UCSD-AML1 (cell line): ENCODE measurements around the gene SORCS2.

Experiments
- DNase-seq: peaks from one replicate; lab custom pipeline; 2025; ENCODE audit not compliant: unreplicated experiment; lab: John Stamatoyannopoulos, UW

SORCS2 gene

DNA sequence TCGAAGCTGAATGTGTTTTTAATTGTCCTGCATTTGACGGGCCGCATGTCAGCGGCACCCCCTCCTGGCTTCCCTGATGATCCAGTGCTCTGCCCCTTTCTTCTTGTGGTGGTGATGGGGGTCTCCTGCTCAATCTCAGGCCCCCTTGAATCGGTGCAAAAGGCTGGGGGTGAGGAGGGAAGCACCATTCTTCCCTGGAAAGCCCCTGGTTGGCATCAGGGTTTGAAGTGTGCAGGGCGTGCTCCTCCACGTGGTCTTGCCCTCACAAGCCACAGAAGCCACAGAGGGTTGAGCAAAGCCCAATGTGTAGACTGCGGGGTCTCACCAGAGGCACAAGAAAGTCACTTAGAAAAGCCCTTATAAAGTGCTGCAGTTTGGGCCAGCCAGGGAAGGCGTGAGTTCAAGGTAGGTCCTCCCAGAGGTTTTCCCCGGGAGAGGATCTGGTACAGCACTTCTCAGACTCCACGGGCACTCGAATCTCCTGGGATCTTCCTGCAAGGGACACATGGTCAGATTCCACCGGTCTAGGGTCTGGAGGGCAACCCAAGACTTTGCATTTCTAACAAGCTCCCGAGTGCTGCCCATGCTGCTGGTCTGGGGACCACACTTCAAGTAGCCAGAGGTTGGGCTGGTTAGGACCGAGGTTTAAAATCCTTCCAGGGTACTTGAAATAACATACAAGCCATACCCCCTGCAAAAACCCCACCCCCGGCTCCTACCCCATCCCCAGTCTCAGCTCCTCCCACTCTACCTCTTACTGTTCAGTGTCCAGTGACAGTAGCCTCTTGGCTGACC, 207.3 kb downstream of the SORCS2 start:
- no peak for DNase-seq

DNA sequence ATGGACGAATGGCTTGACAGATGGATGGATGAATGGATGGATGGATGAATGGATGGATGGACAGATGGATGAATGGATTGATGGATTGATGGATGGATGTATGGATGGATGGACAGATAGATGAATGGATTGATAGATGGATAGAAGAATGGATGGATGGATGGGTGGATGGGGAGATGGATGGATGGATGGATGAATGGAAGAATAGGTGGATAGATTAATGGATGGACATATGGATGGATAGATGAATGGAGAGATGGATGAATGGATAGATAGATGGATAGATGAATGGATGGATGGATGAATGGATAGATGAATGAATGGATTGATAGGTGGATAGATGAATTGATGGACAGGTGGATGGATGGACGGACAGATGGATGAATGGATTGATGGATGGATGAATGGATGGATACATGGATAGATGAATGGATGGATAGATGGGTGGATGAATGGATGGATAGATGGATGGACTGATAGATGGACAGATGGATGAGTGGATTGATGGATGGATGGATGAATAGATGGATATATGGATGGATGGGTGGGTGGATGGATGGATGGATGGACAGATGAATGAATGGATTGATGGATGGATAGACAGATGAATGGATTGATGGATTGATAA, 208.4 kb downstream of the SORCS2 start:
- no peak for DNase-seq

DNA sequence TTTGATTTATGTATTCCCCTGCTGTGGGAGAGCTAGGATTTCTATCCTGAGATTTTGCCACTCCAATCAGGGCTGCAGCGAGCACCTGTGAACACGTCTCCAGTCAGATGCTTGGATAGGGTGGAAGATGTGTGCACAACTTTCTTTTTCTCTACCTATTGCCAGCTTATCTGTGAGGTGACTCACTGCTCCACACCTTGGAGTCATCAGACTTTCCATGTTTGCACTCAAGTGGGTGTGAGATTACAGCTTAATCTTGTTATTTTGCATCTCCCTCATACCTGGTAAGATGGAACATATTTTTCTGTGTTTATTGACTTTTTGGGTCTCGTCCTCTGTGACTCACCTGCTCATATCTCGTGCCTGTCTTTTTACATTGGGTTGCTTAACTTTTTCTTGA, 210.2 kb downstream of the SORCS2 start:
- DNase-seq, result no peak

DNA sequence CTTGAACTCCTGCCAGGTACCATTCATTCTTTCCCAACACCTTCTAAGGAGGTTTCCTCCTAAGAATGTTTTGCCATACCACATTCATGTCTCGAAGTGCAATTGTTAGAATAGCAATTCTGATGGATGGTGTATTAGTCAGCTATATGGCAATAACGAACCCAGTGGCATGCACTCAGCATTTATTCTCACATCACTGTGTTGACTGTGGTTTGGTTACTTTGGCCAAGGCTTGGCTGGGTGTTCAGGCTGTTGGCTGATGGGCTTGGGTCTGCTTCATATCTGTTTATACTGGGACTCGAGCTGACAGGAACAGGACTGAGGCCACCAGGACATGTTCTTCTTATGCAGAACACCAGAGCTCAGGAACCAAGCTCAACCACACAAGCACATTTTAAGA, 210.7 kb downstream of the SORCS2 start:
- DNase-seq, result no peak

DNA sequence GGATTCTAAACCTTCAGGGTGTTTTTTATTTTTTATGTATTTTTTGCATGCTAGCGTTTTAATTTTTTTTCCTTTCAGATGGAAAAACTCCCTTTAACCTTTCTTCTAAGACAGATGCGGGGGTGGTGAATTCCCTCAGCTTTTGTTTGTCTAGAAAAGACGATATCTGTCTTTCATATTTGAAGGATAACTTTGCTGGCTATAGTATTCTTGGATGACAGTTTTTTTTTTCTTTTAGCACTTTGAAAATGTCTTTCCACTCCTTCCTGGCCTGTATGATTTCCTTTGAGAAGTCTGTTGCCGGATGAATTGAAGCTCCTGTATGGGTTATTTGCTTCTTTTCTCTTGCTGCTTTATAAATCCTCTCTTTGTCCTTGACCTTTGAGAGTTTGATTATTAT, 215.8 kb downstream of the SORCS2 start:
- no peak for DNase-seq

DNA sequence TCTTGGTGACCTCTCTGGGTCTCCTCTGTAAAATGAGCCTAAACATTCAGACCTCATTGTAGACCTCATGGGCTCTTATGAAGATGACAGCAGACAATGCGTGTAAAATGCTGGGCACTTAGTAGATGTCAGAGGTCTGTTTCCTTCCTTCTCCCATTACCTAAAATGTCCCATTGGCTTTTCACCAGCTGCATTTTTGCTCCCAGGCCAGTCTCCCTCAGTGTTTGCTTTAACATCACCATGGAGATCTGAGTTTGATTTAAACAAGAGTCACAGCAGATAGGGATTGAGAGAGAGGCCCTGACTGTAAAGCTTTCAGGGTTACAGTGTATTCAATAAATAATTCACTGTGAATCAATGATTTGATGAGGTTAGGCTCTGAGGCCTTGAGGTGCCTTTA, 218.1 kb downstream of the SORCS2 start:
- no peak for DNase-seq

- DNase-seq, result no peak
Measured at GRCh38 chr4:7411491-7411890, 219.2 kb downstream of the SORCS2 start.

DNA sequence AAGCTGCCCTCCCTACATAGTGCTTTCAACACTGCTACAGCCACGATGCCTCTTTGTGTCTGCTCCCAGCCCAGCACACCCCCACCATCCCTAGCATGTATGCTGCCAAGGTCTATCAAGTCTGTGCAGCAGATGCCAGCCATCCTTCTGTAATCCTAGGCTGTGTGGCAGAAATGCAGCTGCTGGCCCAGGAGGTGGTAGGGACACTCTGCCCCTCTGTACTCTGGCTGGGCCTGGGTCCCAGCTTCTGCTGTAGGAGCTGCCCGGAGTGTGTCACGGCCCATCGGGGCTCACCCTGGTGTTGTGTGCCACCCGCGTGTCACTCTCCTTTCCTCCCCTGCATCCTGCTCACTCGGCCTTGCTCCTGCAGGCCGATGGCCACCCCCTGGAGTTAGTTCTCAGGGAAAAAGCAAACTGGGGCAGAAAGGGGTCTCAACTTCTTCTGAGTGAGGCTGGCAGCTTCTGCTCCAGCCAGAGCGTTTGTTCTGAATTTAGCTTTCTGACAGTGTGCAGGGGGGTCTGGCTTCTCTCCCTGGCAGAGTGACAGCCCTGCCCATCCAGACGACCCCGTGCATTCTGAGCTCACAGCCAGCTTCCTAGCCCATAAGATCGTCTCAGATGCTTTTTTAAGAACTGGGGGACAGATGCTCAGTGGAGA, 219.7 kb downstream of the SORCS2 start:
- no peak for DNase-seq

DNA sequence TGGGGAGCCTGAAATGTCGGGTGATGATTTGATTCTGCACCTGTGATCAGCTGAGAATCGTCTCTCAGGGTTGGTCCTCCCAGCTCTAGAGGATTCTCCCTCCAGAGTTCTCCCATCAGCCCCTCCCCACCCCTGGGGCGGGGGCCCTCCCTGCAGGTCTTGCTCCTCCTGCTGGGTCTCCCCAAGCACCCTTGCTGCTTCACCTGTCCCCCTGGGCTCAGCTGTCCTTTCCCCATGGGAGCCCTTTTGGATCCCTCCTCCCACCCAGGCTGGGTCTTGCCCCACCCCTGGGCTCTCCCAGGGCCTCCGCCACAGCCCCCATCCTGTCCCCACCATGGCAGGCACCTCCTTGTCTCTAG, 220.2 kb downstream of the SORCS2 start:
- DNase-seq, result no peak

DNA sequence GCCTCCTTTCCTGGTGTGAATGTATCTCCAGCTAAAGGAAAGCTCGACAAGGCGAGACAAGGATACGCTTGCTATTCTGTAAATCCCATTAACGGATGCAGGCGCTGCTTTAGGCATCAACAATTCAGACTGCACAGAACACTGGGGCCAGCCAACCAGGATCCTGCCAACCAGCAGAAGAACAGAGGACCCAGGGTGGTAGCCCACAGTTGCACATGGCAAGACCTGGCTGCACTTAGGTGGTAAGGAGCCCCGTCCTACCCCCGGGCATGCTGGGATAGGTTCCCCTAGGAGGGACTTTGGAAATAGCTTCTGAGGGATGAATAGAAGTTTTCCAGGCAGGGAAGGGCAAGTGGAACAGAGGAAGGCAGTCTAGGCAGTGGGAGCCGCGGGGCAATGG, 221.7 kb downstream of the SORCS2 start:
- no peak for DNase-seq

DNA sequence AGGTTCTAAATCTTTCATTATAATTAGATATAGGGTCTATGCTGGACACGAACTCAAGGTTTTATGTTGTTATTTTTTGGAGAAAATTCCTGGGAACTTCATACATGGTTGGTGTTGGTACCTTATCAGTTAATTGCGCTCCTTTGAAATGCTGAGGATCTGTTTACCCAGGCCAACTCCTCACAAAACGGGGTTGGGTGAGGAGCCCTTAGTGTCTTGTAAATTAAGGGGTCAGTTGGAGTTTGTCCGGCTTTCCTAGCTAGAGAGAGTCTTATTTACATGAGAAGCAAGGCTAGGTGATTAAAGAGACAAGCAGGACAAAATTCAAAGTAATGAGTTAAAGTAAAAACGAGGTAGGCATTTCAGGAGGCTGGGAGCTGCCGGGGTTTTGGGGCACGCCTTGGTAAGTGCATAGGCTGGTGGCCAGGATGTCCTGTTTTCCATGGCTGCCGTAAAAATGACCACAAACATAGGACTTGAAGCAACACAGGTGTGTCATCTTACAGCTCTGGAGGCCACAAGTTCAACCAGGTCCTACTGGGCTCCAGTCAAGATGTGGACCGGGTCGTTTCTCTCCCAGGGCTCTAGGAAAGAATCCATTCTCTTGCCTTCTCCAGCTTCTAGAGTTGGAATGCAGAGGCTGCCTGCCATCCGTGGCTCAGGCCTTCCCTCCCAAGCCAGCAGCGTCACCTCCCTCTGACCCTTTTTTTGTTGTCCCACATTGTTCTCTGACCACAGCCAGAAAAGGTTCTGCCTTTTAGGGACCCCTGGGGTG, 222.6 kb downstream of the SORCS2 start:
- no peak for DNase-seq

DNA sequence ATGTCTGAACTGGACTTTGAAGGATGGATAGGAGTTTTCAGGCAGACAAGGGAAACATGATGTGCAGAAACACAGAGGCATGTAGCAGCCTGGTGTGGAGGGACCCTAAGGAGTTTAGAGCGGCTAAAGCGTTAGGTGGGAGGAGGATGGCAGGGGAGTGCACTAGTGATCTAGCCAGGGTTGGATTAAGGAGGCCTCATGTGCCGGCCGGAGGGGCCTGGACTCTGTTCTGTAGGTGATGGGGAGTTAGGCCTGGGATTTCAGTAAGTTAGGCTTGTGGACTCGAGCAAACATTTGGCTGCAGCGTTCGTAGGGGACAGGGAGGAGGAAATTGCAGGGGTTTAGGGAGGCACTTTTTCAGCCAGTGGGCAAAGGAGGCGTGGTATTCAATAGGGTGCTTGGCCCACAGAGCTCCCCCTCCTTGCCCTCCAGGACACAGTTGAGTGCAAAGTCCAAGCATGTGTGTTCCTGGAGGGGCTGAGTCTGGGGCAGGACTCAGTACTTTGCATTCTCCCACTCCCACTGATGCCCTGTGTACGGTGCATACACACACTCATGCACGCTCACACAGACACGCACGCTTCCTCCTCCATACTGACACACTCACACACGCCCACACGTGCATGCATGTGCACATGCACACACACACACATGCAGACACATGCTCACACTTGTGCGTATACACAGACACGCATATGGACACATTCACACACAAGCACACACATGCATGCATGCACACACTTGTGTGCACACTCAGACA, 223.8 kb downstream of the SORCS2 start:
- no peak for DNase-seq

GRCh38 chr4:7416745-7417432, 224.6 kb downstream of the SORCS2 start:
- no peak for DNase-seq

- no peak for DNase-seq
Measured at GRCh38 chr4:7417639-7418038, 225.3 kb downstream of the SORCS2 start.

DNA sequence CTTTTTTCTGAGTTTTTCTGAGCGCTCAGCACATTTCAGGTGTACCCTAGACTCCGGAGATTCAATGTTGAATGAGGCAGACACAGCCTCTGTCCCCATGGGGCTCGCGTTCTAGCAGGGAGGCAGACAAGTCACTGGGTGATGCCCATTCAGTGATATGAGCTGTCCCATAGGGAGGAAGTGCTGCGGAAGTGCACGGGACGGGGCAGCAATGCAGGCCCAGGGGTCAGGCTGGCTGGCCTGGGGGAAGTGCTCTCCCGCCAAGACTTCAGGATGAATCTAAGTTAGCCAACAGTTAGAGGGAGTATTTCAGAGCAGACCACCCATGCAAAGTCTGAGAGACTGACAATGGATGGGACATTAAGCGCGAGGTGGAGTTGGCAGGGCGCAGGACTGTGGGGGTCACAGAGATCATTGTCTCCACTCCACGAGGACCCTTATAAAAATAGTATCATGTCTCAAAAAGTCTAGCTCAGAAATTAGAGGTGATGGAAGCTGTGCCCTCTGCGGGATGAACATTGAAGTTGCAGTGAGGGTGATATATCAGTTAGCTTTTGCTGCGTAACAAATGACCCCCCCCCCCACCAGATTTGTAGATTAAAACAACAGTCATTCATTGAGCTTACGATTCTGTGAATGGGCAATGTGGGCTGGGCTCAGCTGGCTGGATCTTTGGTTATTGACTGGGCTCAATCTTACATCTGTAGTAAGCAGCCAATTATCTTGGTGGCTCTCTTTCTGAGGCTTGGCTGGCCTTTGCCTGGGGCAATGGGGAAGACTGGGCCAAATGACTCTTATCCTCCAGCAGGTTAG, 226.0 kb downstream of the SORCS2 start:
- no peak for DNase-seq

DNA sequence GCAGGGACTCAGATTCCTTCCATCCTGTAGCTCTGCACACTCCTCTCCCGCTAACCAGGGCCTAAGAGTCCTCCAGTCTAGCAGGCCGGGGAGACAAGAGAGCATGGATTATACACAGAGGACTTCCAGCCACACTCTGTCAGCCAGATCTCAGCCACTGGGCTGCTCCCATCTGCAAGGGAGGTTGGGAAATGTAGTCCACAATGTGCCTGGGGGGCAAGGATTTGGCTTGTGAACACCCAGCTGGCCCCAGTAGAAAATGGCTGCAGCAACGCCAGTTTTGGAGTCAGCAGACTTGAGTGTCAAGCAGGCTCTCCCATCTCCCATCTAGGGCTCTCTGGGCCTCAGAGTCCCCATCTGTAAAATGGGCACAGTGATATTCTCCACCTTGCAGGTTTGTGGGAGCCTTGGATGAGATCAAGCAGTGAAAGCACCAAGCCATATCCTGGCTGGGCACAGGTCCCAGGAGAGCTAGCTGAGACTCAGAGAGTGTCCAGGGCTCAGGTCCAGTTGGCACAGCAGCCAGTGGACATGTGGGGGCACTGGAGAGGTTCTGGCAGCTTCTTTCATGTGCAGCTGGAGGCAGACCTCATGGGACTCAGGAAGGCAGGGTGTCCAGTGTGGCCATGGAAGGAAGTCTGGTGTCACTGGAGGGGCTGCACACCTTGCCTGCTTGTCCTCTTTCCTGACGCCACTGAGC, 227.8 kb downstream of the SORCS2 start:
- no peak for DNase-seq

- no peak for DNase-seq
Measured at GRCh38 chr4:7420661-7421040, 228.3 kb downstream of the SORCS2 start.

DNA sequence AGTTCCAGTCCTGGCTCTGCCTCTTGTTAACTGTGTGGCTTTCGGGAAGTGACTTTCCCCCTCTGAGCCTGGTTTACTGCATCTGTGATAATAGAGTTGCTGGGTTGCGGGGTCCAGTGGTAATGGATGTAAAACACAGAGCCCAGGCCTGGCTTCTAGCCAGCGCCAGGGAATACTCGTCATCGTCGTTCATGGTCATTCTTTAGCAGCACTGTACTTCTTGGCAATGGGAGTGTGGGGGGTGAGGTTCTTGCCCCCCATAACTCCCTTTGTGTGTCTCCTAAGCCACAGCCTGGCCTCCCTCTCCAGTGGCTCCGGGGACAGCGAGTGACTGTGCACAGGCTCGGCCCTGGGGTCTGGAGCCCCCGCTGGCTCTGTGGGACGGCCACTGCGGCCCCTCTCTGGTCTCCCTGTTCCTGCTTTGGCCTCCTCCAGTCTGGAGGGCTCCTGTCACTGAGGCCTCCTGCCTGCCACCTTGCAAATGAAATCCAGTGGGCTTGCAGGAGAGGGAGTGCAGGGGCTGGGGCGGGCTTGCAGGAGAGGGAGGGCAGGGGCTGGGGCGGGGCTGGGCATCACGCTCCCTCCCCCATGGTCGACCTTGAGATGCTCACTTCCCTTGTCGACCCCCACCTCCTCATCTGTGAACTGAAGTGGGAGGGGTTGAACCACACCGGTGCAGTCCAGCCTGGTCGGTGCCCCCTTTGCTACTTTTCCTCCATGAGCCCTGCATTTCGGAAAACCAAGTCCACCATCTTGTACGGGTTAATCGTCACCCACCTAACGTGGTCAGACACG, 229.2 kb downstream of the SORCS2 start:
- no peak for DNase-seq
